Neural cell (in vitro differentiated cells): Measurements from ENCODE around the gene OGT. TPM values are rescaled to one million over a fixed set of nuclear protein-coding genes. Genes with fewer than 3 reads are reported as not detected.
"Not testable (repeated sequence)": the region's sequence is repeated elsewhere in the genome, so short reads cannot be mapped to it uniquely, and the experiment has no call there.

Source experiments
- H2AFZ ChIP-seq: fragments of 200-600, 300-800 bp; sonication (generic), shearing (Covaris generic); 2 replicates; pipeline ENCODE4 v1.6.0; 2014; ENCODE audit warnings: low read depth, mild to moderate bottlenecking, antibody characterized with exemption, low read length, moderate library complexity
- H3F3A ChIP-seq: fragments of 200-600 bp; shearing (Covaris generic); 2 replicates; pipeline ENCODE4 v1.6.1; 2016; ENCODE audit warnings: mild to moderate bottlenecking, moderate library complexity, mixed read lengths, antibody characterized with exemption, low read length; ENCODE audit not compliant: insufficient read depth, poor library complexity, severe bottlenecking
- H3K27ac ChIP-seq: fragments of 200-600, 300-800 bp; sonication (generic), shearing (Covaris generic); 2 replicates; pipeline ENCODE4 v1.5.1; 2014; ENCODE audit warnings: mild to moderate bottlenecking, low read length, moderate library complexity
- H3K27me3 ChIP-seq: fragments of 300-800, 200-600 bp; sonication (generic), shearing (Covaris generic); 2 replicates; pipeline ENCODE4 v1.6.0; 2014; ENCODE audit warnings: mild to moderate bottlenecking, low read depth, low read length, moderate library complexity; ENCODE audit not compliant: insufficient read depth
- H3K36me3 ChIP-seq: fragments of 300-800, 200-600 bp; sonication (generic), shearing (Covaris generic); 2 replicates; pipeline ENCODE4 v1.5.1; 2014; ENCODE audit warnings: mild to moderate bottlenecking, antibody characterized with exemption, low read length, moderate library complexity; ENCODE audit not compliant: insufficient read depth
- H3K4me2 ChIP-seq: fragments of 300-800, 200-600 bp; sonication (generic), shearing (Covaris generic); 2 replicates; pipeline ENCODE4 v1.6.0; 2014; ENCODE audit warnings: mild to moderate bottlenecking, low read length
- H3K4me3 ChIP-seq: fragments of 300-800, 200-600 bp; sonication (generic), shearing (Covaris generic); 2 replicates; pipeline ENCODE4 v1.5.1; 2014; ENCODE audit warnings: mild to moderate bottlenecking, low read length, moderate library complexity
- H3K79me2 ChIP-seq: fragments of 200-600 bp; shearing (Covaris generic); replicated peaks from 2 replicates; pipeline ENCODE4 v1.6.0; 2014; ENCODE audit warnings: mild to moderate bottlenecking, low read length, moderate library complexity; ENCODE audit not compliant: insufficient read depth
- H3K9ac ChIP-seq: fragments of 300-800, 200-600 bp; sonication (generic), shearing (Covaris generic); 2 replicates; pipeline ENCODE4 v1.6.1; 2016; ENCODE audit warnings: mild to moderate bottlenecking, low read length, mixed read lengths
- H3K9me2 ChIP-seq: fragments of 200-600 bp; shearing (Covaris generic); 2 replicates; pipeline ENCODE4 v1.6.1; 2016; ENCODE audit warnings: mild to moderate bottlenecking, low read length, mixed read lengths; ENCODE audit not compliant: insufficient read depth
- H3K9me3 ChIP-seq: fragments of 200-600, 300-800 bp; sonication (generic), shearing (Covaris generic); 2 replicates; pipeline ENCODE4 v1.6.1; 2016; ENCODE audit warnings: mild to moderate bottlenecking, mixed run types, low read length, moderate library complexity, mixed read lengths
- H4K20me1 ChIP-seq: fragments of 200-600 bp; shearing (Covaris generic); 2 replicates; pipeline ENCODE4 v1.6.1; 2016; ENCODE audit warnings: mild to moderate bottlenecking, mixed run types; ENCODE audit not compliant: insufficient read depth
- EP300 ChIP-seq: fragments of 450-650 bp; conservative IDR thresholded peaks from 2 replicates; pipeline ENCODE4 v1.6.1; 2014; ENCODE audit warnings: antibody characterized with exemption, mild to moderate bottlenecking, moderate library complexity; ENCODE audit not compliant: poor library complexity, severe bottlenecking
- EZH2 ChIP-seq: fragments of 200-600, 300-800 bp; shearing (Covaris generic), sonication (generic); IDR thresholded peaks from 2 replicates; pipeline ENCODE4 v1.6.1; 2014; ENCODE audit warnings: antibody characterized with exemption, low read length, borderline replicate concordance, mild to moderate bottlenecking; ENCODE audit not compliant: insufficient read depth, poor library complexity, severe bottlenecking
- MXI1 ChIP-seq: fragments of 450-650 bp; conservative IDR thresholded peaks from 2 replicates; pipeline ENCODE4 v1.6.1; 2014; ENCODE audit warnings: antibody characterized with exemption, mild to moderate bottlenecking; ENCODE audit not compliant: poor library complexity, severe bottlenecking
- POLR2AphosphoS5 ChIP-seq: IDR thresholded peaks from 2 replicates; pipeline ENCODE4 v1.6.1; 2012
- RAD21 ChIP-seq: fragments of 450-650 bp; conservative IDR thresholded peaks from 2 replicates; pipeline ENCODE4 v1.6.1; 2014; ENCODE audit warnings: antibody characterized with exemption, mild to moderate bottlenecking, moderate library complexity
- SMC3 ChIP-seq: fragments of 450-650 bp; conservative IDR thresholded peaks from 2 replicates; pipeline ENCODE4 v1.6.1; 2014; ENCODE audit warnings: antibody characterized with exemption, mild to moderate bottlenecking, moderate library complexity; ENCODE audit not compliant: poor library complexity
- TAF1 ChIP-seq: IDR thresholded peaks from 2 replicates; pipeline ENCODE4 v1.6.1; 2012; ENCODE audit warnings: low read depth
- polyA plus RNA-seq: library from polyadenylated mRNA; depleted of rRNA; stranded (reverse); fragments of >200 nt; gene quantifications from 2 replicates; pipeline ENCODE4 v1.2.3, GENCODE V29; 2014
- TF ChIP-seq, protein P1 (sequence below): IDR thresholded peaks from 2 replicates; pipeline ENCODE4 v1.6.1; 2012; ENCODE audit warnings: borderline replicate concordance
- TF ChIP-seq, protein P2 (sequence below): fragments of 450-650 bp; IDR thresholded peaks from 2 replicates; pipeline ENCODE4 v1.5.1; 2014; ENCODE audit warnings: antibody characterized with exemption, mild to moderate bottlenecking, moderate library complexity; ENCODE audit not compliant: poor library complexity, severe bottlenecking

Gene OGT
- polyA plus RNA-seq, 1 donor from 2014 or later = 340 TPM

DNA sequence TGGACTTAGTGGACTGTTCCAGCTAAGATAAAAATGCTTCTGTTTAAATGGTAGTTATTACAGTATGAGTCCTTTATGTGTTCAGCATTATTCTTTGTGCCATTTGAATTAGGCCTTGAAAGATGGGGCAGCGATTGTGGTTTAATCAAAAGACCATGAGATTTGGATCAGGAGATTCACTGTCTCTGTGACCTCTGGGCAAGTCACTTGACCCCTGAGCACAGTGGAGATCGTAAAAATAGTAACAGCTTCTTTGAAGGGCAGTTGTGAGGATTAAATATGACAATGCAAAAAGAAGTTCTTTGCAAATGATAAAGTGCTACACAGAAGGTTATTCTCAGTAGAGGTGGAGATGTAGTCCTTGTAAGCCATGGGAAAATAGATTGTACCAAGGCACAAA lies 74.6 kb downstream of the OGT start:
- H3K4me2 ChIP-seq = no peak overlapping the region
- no peak overlapping the region for H3K9ac ChIP-seq
- H2AFZ ChIP-seq = no peak overlapping the region
- H3F3A ChIP-seq = no peaks in the 10 kb centered on the region
- H3K4me3 ChIP-seq = no peak overlapping the region
- no peaks in the 10 kb centered on the region for H3K79me2 ChIP-seq
- TF ChIP-seq EP300 (no peak), POLR2AphosphoS5 (no peak), EZH2 (no peak), RAD21 (no peak), TAF1 (no peak), MXI1 (no peak), SMC3 (no peak)
- TF ChIP-seq, protein P1, sequence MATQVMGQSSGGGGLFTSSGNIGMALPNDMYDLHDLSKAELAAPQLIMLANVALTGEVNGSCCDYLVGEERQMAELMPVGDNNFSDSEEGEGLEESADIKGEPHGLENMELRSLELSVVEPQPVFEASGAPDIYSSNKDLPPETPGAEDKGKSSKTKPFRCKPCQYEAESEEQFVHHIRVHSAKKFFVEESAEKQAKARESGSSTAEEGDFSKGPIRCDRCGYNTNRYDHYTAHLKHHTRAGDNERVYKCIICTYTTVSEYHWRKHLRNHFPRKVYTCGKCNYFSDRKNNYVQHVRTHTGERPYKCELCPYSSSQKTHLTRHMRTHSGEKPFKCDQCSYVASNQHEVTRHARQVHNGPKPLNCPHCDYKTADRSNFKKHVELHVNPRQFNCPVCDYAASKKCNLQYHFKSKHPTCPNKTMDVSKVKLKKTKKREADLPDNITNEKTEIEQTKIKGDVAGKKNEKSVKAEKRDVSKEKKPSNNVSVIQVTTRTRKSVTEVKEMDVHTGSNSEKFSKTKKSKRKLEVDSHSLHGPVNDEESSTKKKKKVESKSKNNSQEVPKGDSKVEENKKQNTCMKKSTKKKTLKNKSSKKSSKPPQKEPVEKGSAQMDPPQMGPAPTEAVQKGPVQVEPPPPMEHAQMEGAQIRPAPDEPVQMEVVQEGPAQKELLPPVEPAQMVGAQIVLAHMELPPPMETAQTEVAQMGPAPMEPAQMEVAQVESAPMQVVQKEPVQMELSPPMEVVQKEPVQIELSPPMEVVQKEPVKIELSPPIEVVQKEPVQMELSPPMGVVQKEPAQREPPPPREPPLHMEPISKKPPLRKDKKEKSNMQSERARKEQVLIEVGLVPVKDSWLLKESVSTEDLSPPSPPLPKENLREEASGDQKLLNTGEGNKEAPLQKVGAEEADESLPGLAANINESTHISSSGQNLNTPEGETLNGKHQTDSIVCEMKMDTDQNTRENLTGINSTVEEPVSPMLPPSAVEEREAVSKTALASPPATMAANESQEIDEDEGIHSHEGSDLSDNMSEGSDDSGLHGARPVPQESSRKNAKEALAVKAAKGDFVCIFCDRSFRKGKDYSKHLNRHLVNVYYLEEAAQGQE = no peak
- TF ChIP-seq, protein P2, sequence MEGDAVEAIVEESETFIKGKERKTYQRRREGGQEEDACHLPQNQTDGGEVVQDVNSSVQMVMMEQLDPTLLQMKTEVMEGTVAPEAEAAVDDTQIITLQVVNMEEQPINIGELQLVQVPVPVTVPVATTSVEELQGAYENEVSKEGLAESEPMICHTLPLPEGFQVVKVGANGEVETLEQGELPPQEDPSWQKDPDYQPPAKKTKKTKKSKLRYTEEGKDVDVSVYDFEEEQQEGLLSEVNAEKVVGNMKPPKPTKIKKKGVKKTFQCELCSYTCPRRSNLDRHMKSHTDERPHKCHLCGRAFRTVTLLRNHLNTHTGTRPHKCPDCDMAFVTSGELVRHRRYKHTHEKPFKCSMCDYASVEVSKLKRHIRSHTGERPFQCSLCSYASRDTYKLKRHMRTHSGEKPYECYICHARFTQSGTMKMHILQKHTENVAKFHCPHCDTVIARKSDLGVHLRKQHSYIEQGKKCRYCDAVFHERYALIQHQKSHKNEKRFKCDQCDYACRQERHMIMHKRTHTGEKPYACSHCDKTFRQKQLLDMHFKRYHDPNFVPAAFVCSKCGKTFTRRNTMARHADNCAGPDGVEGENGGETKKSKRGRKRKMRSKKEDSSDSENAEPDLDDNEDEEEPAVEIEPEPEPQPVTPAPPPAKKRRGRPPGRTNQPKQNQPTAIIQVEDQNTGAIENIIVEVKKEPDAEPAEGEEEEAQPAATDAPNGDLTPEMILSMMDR = no peak
- H3K9me2 ChIP-seq = no peaks in the 10 kb centered on the region
- no peaks in the 10 kb centered on the region for H3K27me3 ChIP-seq
- no peak overlapping the region for H3K27ac ChIP-seq
- H3K9me3 ChIP-seq = no peaks in the 10 kb centered on the region
- no peaks in the 10 kb centered on the region for H3K36me3 ChIP-seq
- no peaks in the 10 kb centered on the region for H4K20me1 ChIP-seq

DNA sequence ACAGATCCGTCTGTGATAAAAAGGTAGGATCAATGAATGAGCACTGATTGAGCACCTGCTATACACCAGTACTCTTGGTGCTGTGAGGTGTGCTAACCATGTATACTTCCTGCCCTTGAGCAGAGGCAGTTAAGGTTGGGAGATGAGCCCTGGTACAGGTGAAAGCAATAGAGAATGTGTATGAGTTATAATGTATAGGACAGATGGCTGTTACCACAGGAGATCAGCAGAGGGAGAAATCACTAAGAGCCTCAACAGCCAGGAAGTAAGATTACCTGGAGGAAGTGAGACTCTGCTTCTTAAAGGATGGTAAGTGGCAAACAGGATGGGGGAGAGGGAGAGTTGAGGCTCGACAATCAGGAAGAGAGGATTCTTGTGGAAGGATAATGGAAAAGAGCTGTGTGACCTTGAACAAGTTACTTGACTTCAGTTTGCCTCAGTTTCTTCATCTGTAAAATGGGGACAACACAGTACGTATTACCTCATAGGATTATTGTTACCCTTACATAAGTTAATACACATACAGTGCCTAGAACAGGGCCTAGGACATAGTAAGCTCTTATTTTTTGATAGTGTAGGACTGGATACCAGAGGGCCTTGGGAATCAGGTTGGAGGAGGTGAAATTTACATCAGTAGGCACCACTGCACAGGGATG lies 76.3 kb downstream of the OGT start:
- no peak overlapping the region for H2AFZ ChIP-seq
- H3F3A ChIP-seq = no peaks in the 10 kb centered on the region
- no peak overlapping the region for H3K4me2 ChIP-seq
- no peak overlapping the region for H3K4me3 ChIP-seq
- H3K9me2 ChIP-seq = no peaks in the 10 kb centered on the region
- no peaks in the 10 kb centered on the region for H3K36me3 ChIP-seq
- no peak overlapping the region for H3K9ac ChIP-seq
- no peaks in the 10 kb centered on the region for H3K79me2 ChIP-seq
- no peak overlapping the region for H3K27ac ChIP-seq
- TF ChIP-seq, protein P2 = no peak
- no peak for TF ChIP-seq RAD21
- no peak for TF ChIP-seq MXI1
- no peak for TF ChIP-seq SMC3
- TF ChIP-seq POLR2AphosphoS5 = no peak
- no peak for TF ChIP-seq EP300
- TF ChIP-seq, protein P1 = no peak
- no peaks in the 10 kb centered on the region for H4K20me1 ChIP-seq
- H3K27me3 ChIP-seq = no peaks in the 10 kb centered on the region
- no peaks in the 10 kb centered on the region for H3K9me3 ChIP-seq

DNA sequence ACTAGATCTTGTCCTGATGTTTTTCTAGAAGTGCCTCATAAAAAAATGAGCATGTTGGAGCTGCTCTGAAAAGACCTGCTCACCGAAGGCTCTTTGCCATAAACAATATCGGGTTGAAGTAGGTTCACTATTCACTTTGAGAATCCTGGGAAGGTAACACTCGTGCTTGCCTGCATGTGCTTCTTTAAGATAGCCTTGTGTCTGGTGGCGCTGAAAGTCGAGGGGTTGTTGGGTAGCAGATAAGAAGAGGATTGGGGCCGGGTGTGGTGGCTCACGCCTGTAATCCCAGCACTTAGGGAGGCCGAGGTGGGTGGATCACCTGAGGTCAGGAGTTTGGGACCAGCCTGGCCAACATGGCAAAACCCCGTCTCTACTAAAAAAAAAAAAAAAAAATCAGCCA lies 78.8 kb downstream of the OGT start:
- not testable (repeated sequence) for H3K27ac ChIP-seq, H3K9me2 ChIP-seq, H3K36me3 ChIP-seq, H3K4me3 ChIP-seq, H3K9ac ChIP-seq, H3K4me2 ChIP-seq, H4K20me1 ChIP-seq, H3F3A ChIP-seq, H3K27me3 ChIP-seq, H3K9me3 ChIP-seq, H3K79me2 ChIP-seq, H2AFZ ChIP-seq
